Stomach (tissue), 4 donors: ENCODE results near the gene ESR2.

ENCODE experiments used
- POLR2A ChIP-seq, 4 donors: fragments of 450-650 bp; IDR thresholded peaks; one replicate each; pipeline ENCODE4 v1.6.1; 2016; ENCODE audit warnings: antibody characterized with exemption in 4 of 4, control low read depth in 2 of 4, mild to moderate bottlenecking in 1 of 4, moderate library complexity in 1 of 4
- TF ChIP-seq, protein P1 (sequence below), 7 experiments: fragments of 450-650 bp in 4 of 7; fragments of 200-600 bp in 3 of 7; sonication (generic) in 3 of 7; IDR thresholded peaks; one replicate each; pipeline ENCODE4 v1.5.1; 2016 to 2019; ENCODE audit warnings: antibody characterized with exemption in 7 of 7, control low read depth in 2 of 7, mild to moderate bottlenecking in 1 of 7

DNA sequence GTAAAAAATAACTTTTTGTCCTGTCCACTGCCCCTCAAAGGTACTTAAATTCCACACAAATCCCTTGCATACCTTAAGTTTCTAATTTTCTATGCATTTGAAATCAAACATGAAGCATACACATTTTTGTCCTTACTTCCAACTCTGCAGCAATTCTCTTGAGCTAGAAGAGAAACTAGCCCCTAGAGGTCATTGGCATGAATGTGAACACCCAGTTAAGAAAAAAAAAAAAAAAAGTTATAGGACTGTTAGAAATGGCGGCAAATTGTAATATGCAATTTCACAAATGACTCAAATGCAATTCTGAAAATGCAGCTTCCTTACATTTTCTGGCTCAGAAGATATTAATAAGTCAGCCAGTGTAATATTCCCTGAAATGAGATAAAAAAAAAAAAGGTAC lies 4.6 kb upstream of the ESR2 start:
- TF ChIP-seq, protein P1, sequence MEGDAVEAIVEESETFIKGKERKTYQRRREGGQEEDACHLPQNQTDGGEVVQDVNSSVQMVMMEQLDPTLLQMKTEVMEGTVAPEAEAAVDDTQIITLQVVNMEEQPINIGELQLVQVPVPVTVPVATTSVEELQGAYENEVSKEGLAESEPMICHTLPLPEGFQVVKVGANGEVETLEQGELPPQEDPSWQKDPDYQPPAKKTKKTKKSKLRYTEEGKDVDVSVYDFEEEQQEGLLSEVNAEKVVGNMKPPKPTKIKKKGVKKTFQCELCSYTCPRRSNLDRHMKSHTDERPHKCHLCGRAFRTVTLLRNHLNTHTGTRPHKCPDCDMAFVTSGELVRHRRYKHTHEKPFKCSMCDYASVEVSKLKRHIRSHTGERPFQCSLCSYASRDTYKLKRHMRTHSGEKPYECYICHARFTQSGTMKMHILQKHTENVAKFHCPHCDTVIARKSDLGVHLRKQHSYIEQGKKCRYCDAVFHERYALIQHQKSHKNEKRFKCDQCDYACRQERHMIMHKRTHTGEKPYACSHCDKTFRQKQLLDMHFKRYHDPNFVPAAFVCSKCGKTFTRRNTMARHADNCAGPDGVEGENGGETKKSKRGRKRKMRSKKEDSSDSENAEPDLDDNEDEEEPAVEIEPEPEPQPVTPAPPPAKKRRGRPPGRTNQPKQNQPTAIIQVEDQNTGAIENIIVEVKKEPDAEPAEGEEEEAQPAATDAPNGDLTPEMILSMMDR (IDR thresholded peaks at IDR 0.05): no peak
- TF ChIP-seq POLR2A (IDR thresholded peaks at IDR 0.05): no peak
